Non-pigmented ciliary epithelial cell (primary cell): ENCODE results near the gene ADM5.

Source experiments
- DNase-seq: peaks from one replicate; pipeline ENCODE4 v3.0.0-alpha.2; 2010; ENCODE audit warnings: low read depth

Gene ADM5

GRCh38 chr19:49658566-49659442 is 30.6 kb upstream of the ADM5 start:
- DNase-seq, result no peak

- DNase-seq, result no peak
Observed at GRCh38 chr19:49660338-49660961, 28.9 kb upstream of the ADM5 start.

- no peak for DNase-seq
Observed at GRCh38 chr19:49662011-49662410, 27.4 kb upstream of the ADM5 start.

GRCh38 chr19:49663224-49663623 is 26.2 kb upstream of the ADM5 start:
- no peak for DNase-seq

- no peak for DNase-seq
Observed at GRCh38 chr19:49664171-49665035, 25.0 kb upstream of the ADM5 start.

GRCh38 chr19:49665036-49665350 is 24.4 kb upstream of the ADM5 start:
- DNase-seq, result no peak

GRCh38 chr19:49665351-49666119 is 23.9 kb upstream of the ADM5 start, which contains the start of the genes BCL2L12 and IRF3:
Gene BCL2L12 (plus strand): TSS chr19:49665933. CDS start chr19:49666693, 760 bp downstream.
Gene IRF3 (minus strand): TSS chr19:49665857. CDS start chr19:49664838, 1,019 bp downstream.
- DNase-seq, result peak; percentile 83

- DNase-seq, result no peak
Observed at GRCh38 chr19:49666120-49666444, 23.3 kb upstream of the ADM5 start.

GRCh38 chr19:49667473-49667872 is 21.9 kb upstream of the ADM5 start:
- no peak for DNase-seq

GRCh38 chr19:49669516-49669915 is 19.9 kb upstream of the ADM5 start:
- DNase-seq, result no peak

- DNase-seq, result no peak
Observed at GRCh38 chr19:49672131-49672919, 17.1 kb upstream of the ADM5 start.

- peak; percentile 85 for DNase-seq
Observed at GRCh38 chr19:49676136-49676783, 13.1 kb upstream of the ADM5 start.

- DNase-seq, result peak; percentile 100
Observed at GRCh38 chr19:49676784-49677230, 12.6 kb upstream of the ADM5 start.

GRCh38 chr19:49677231-49677900 is 12.0 kb upstream of the ADM5 start, which contains the start of gene PRMT1:
Gene PRMT1 (plus strand): TSS chr19:49677271. CDS start chr19:49677281, 10 bp downstream.
- DNase-seq, result no peak

- DNase-seq, result no peak
Observed at GRCh38 chr19:49677901-49678674, 11.3 kb upstream of the ADM5 start.

GRCh38 chr19:49678985-49679770 is 10.2 kb upstream of the ADM5 start:
- DNase-seq, result no peak

- DNase-seq, result no peak
Observed at GRCh38 chr19:49679771-49680413, 9.5 kb upstream of the ADM5 start.
